Thyroid gland (tissue), 4 donors: ENCODE measurements around the gene GORASP2. TPM values are rescaled to one million over a fixed set of nuclear protein-coding genes. Genes with fewer than 3 reads are reported as not detected.

Source experiments
- DNase-seq, 2 donors: peaks; one replicate each; pipeline ENCODE4 v3.0.0-alpha.2; 2019
- H3K27ac ChIP-seq, 3 donors: fragments of 200-600 bp; sonication (generic); 1 replicate in 2 of 3; 2 replicates in 1 of 3; pipeline ENCODE4 v1.5.1; 2016 to 2019; ENCODE audit warnings: mild to moderate bottlenecking in 1 of 3, moderate library complexity in 1 of 3
- H3K27me3 ChIP-seq: fragments of 200-600 bp; sonication (generic); one replicate; pipeline ENCODE4 v1.5.1; 2019
- H3K36me3 ChIP-seq, 2 donors: fragments of 200-600 bp; sonication (generic); one replicate each; pipeline ENCODE4 v1.5.1; 2016 to 2019
- H3K4me1 ChIP-seq, 2 donors: fragments of 200-600 bp; sonication (generic); one replicate each; pipeline ENCODE4 v1.5.1; 2017 to 2019
- H3K4me3 ChIP-seq, 3 donors: fragments of 200-600 bp; sonication (generic); replicated peaks in 1 of 3; 1 replicate in 2 of 3; 2 replicates in 1 of 3; pipeline ENCODE4 v1.5.1; 2016; ENCODE audit warnings: mild to moderate bottlenecking in 1 of 3
- H3K9me3 ChIP-seq: fragments of 200-600 bp; sonication (generic); one replicate; pipeline ENCODE4 v1.5.1; 2017
- CTCF ChIP-seq, 6 experiments: fragments of 200-600 bp in 3 of 6; fragments of 450-650 bp in 3 of 6; sonication (generic) in 3 of 6; IDR thresholded peaks; one replicate each; pipeline ENCODE4 v1.5.1; 2016 to 2019; ENCODE audit warnings: antibody characterized with exemption in 6 of 6, mild to moderate bottlenecking in 2 of 6, inconsistent platforms in 1 of 6, moderate library complexity in 1 of 6
- POLR2A ChIP-seq, 2 donors: fragments of 450-650 bp; IDR thresholded peaks; one replicate each; pipeline ENCODE4 v1.6.1; 2017; ENCODE audit warnings: antibody characterized with exemption in 2 of 2, mild to moderate bottlenecking in 2 of 2, moderate library complexity in 1 of 2
- WGBS, 2 donors: methylation state at CpG; one replicate each; pipeline ENCODE4 v1.1.5; 2017; 5-methylcytosine and 5-hydroxymethylcytosine counted together
- intact Hi-C: fragments of 100-400 bp; cut with DNase I; formaldehyde crosslinking; loops from one replicate; pipeline ENCODE4 v1.15.1; 2023
- total RNA-seq, 4 donors: library from RNA; depleted of rRNA; stranded (reverse); fragments of >200 nt; gene quantifications; one replicate each; pipeline ENCODE4 v1.2.3, GENCODE V29; 2016

The GORASP2 gene
- total RNA-seq, 4 donors from 2014 or later = 79.6 to 114 (median 87.1) TPM

GRCh38 chr2:170928036-170928823 is 823 bp upstream of the GORASP2 start:
- TF ChIP-seq POLR2A (IDR thresholded peaks at IDR 0.05) (no peak), CTCF (IDR thresholded peaks at IDR 0.05) (no peak)
- 67 to 72% methylated on average over 17 of the region's 17 CpGs for WGBS, 2 donors
- H3K27me3 ChIP-seq = no peaks in the 10 kb centered on the region
- peak overlapping the region in 2 of 3 donors; percentile 45 to 92 for H3K27ac ChIP-seq
- H3K4me1 ChIP-seq = peaks cover 15 to 23% of the 10 kb centered on the region in 2 donors
- H3K36me3 ChIP-seq = no peaks in the 10 kb centered on the region
- no peaks in the 10 kb centered on the region for H3K9me3 ChIP-seq
- DNase-seq = peak in 1 of 2 donors; percentile 17
- peak overlapping the region in 1 of 3 donors; percentile 25 for H3K4me3 ChIP-seq
- intact Hi-C loops = loop anchor here (5.0 kb wide), 1 partner anchor 44 kb away; no protein-coding TSS in a partner anchor

GRCh38 chr2:170929686-170930050 is 615 bp downstream of the GORASP2 start:
- peaks cover 15 to 27% of the 10 kb centered on the region in 2 donors for H3K4me1 ChIP-seq
- no peaks in the 10 kb centered on the region for H3K9me3 ChIP-seq
- no peaks in the 10 kb centered on the region for H3K27me3 ChIP-seq
- TF ChIP-seq POLR2A (IDR thresholded peaks at IDR 0.05) (peak in 1 of 2 donors; percentile 1), CTCF (IDR thresholded peaks at IDR 0.05) (no peak)
- peak overlapping the region; percentile 71 to 94 (median 81) for H3K4me3 ChIP-seq
- H3K27ac ChIP-seq = peak overlapping the region; percentile 84 to 92 (median 89)
- WGBS, 2 donors = 0% methylated on average over 5 to 21 of the region's 21 CpGs
- no peaks in the 10 kb centered on the region for H3K36me3 ChIP-seq
- peak; percentile 72 to 74 for DNase-seq
- intact Hi-C loops = loop anchor here (5.0 kb wide), 1 partner anchor 43 kb away; no protein-coding TSS in a partner anchor

GRCh38 chr2:170930131-170930990 is 1.3 kb downstream of the GORASP2 start:
- peak; percentile 17 to 24 for DNase-seq
- WGBS, 2 donors = 7% methylated on average over 15 of the region's 15 CpGs
- TF ChIP-seq POLR2A (IDR thresholded peaks at IDR 0.05) (no peak), CTCF (IDR thresholded peaks at IDR 0.05) (no peak)

GRCh38 chr2:170930991-170931266 is 1.9 kb downstream of the GORASP2 start:
- Histone ChIP-seq H3K9me3 (no peaks in the 10 kb centered on the region), H3K4me3 (no peak overlapping the region), H3K36me3 (no peaks in the 10 kb centered on the region), H3K4me1 (peaks cover 15 to 27% of the 10 kb centered on the region in 2 donors), H3K27me3 (no peaks in the 10 kb centered on the region), H3K27ac (no peak overlapping the region)
- TF ChIP-seq CTCF (IDR thresholded peaks at IDR 0.05) (no peak), POLR2A (IDR thresholded peaks at IDR 0.05) (no peak)
- WGBS, 2 donors = 58 to 63% methylated on average over 4 of the region's 4 CpGs
- intact Hi-C loops = no loop called here
- DNase-seq = no peak

More at GRCh38 chr2:170930131-170930990, 1.3 kb downstream of the GORASP2 start:
- no peaks in the 10 kb centered on the region for H3K27me3 ChIP-seq
- H3K9me3 ChIP-seq = no peaks in the 10 kb centered on the region
- intact Hi-C loops = no loop called here
- H3K27ac ChIP-seq = peak overlapping the region; percentile 84 to 92 (median 89)
- H3K4me1 ChIP-seq = peaks cover 15 to 27% of the 10 kb centered on the region in 2 donors
- H3K36me3 ChIP-seq = no peaks in the 10 kb centered on the region
- peak overlapping the region; percentile 71 to 94 (median 81) for H3K4me3 ChIP-seq
